Tibial artery (tissue), 4 donors: ENCODE data around the gene PRKCSH.
A peak's percentile ranks its signal among the peaks of the same experiment; 100 is the strongest.
"Not testable (repeated sequence)": the region's sequence is repeated elsewhere in the genome, so short reads cannot be mapped to it uniquely, and the experiment has no call there.

Experiments used
- DNase-seq, 2 donors: peaks; one replicate each; pipeline ENCODE4 v3.0.0-alpha.2; 2019
- H3K27ac ChIP-seq, 2 donors: fragments of 200-600 bp; sonication (generic) in 1 of 2; 1 replicate in 1 of 2; 2 replicates in 1 of 2; pipeline ENCODE4 v1.5.1; 2018 to 2019; ENCODE audit warnings: mild to moderate bottlenecking in 1 of 2
- H3K27me3 ChIP-seq, 2 donors: fragments of 200-600 bp; sonication (generic) in 1 of 2; one replicate each; pipeline versions ENCODE4 v1.5.1 to v1.6.0; 2016 to 2019
- H3K36me3 ChIP-seq, 3 donors: fragments of 200-600 bp; sonication (generic) in 2 of 3; one replicate each; pipeline ENCODE4 v1.5.1; 2016 to 2019; ENCODE audit warnings: mild to moderate bottlenecking in 2 of 3
- H3K4me1 ChIP-seq, 4 donors: fragments of 200-600 bp; sonication (generic) in 2 of 4; 1 replicate in 3 of 4; 2 replicates in 1 of 4; pipeline ENCODE4 v1.5.1; 2016 to 2019
- H3K4me3 ChIP-seq, 2 donors: fragments of 200-600 bp; sonication (generic) in 1 of 2; 1 replicate in 1 of 2; 2 replicates in 1 of 2; pipeline ENCODE4 v1.5.1; 2018 to 2019; ENCODE audit warnings: mild to moderate bottlenecking in 2 of 2
- H3K9me3 ChIP-seq, 3 donors: fragments of 200-600 bp; sonication (generic) in 1 of 3; one replicate each; pipeline ENCODE4 v1.5.1; 2016 to 2019
- CTCF ChIP-seq, 2 experiments: fragments of 200-600 bp in 1 of 2; fragments of 450-650 bp in 1 of 2; IDR thresholded peaks; one replicate each; pipeline ENCODE4 v1.5.1; 2017 to 2019; ENCODE audit warnings: antibody characterized with exemption in 2 of 2, mild to moderate bottlenecking in 1 of 2, moderate library complexity in 1 of 2
- intact Hi-C: fragments of 100-400 bp; cut with DNase I; formaldehyde crosslinking; loops from one replicate; pipeline ENCODE4 v1.15.0; 2023; ENCODE audit warnings: low total_unique reads

PRKCSH gene

GRCh38 chr19:11473725-11474124 is 38.3 kb downstream of the PRKCSH start:
- no peak for TF ChIP-seq CTCF (IDR thresholded peaks at IDR 0.05)
- intact Hi-C loops = no loop called here
- no peaks in the 10 kb centered on the region for H3K9me3 ChIP-seq
- H3K4me3 ChIP-seq = no peak overlapping the region
- H3K27me3 ChIP-seq = peaks cover 0 to 13% of the 10 kb centered on the region in 2 donors
- no peaks in the 10 kb centered on the region for H3K36me3 ChIP-seq
- H3K27ac ChIP-seq = no peak overlapping the region
- no peaks in the 10 kb centered on the region for H3K4me1 ChIP-seq
- DNase-seq = no peak

GRCh38 chr19:11475343-11475742 is 39.9 kb downstream of the PRKCSH start:
- peaks cover 0 to 20% of the 10 kb centered on the region in 2 donors for H3K27me3 ChIP-seq
- intact Hi-C loops, H3K9me3 ChIP-seq, H3K4me3 ChIP-seq, H3K27ac ChIP-seq, H3K36me3 ChIP-seq, DNase-seq: not testable (repeated sequence)
- H3K4me1 ChIP-seq = peaks cover 0 to 12% (median 11%) of the 10 kb centered on the region in 4 donors

- Histone ChIP-seq H3K4me1 (peaks cover 0 to 17% (median 16%) of the 10 kb centered on the region in 4 donors), H3K27ac (no peak overlapping the region), H3K27me3 (peaks cover 4 to 26% of the 10 kb centered on the region in 2 donors), H3K9me3 (no peaks in the 10 kb centered on the region), H3K4me3 (no peak overlapping the region), H3K36me3 (no peaks in the 10 kb centered on the region)
- no peak for DNase-seq
- TF ChIP-seq CTCF (IDR thresholded peaks at IDR 0.05) = no peak
- intact Hi-C loops = no loop called here
Measured at GRCh38 chr19:11475861-11476260, 40.4 kb downstream of the PRKCSH start.

GRCh38 chr19:11478167-11479089 is 43.0 kb downstream of the PRKCSH start:
- Histone ChIP-seq H3K36me3 (peaks cover under 1 to 5% (median 2%) of the 10 kb centered on the region in 3 donors), H3K27ac (no peak overlapping the region), H3K4me1 (peaks cover 8 to 37% (median 36%) of the 10 kb centered on the region in 4 donors), H3K4me3 (no peak overlapping the region), H3K9me3 (no peaks in the 10 kb centered on the region), H3K27me3 (peaks cover 19 to 43% of the 10 kb centered on the region in 2 donors)
- intact Hi-C loops = no loop called here
- no peak for TF ChIP-seq CTCF (IDR thresholded peaks at IDR 0.05)
- DNase-seq = no peak

GRCh38 chr19:11479090-11479897 is 43.9 kb downstream of the PRKCSH start:
- DNase-seq = no peak

More at GRCh38 chr19:11479090-11479897, 43.9 kb downstream of the PRKCSH start:
- no peak for TF ChIP-seq CTCF (IDR thresholded peaks at IDR 0.05)
- Histone ChIP-seq H3K4me3 (peak overlapping the region in 1 of 2 donors; percentile 18), H3K9me3 (no peaks in the 10 kb centered on the region), H3K27me3 (peaks cover 21 to 52% of the 10 kb centered on the region in 2 donors), H3K4me1 (peaks cover 8 to 37% (median 36%) of the 10 kb centered on the region in 4 donors), H3K36me3 (peaks cover 9 to 14% (median 11%) of the 10 kb centered on the region in 3 donors), H3K27ac (no peak overlapping the region)
- intact Hi-C loops = no loop called here
